Measurements from ENCODE around the gene ACOT7.
"Not testable (repeated sequence)": the region's sequence is repeated elsewhere in the genome, so short reads cannot be mapped to it uniquely, and the experiment has no call there.

Gene ACOT7

GRCh38 chr1:6219641-6220040, 173.9 kb downstream of the ACOT7 start:
- not testable (repeated sequence) for DNase-seq

GRCh38 chr1:6218375-6219164, 175.0 kb downstream of the ACOT7 start:
- no peak for DNase-seq

Measured in stimulated activated CD4-positive, alpha-beta T cell treated with anti-CD3 and anti-CD28 coated beads, Interleukin-4, amount 100 ng/mL, for 24 hours (primary cell).